HG02678 (cell line): ENCODE data around the gene ASAP3.
"Not testable (repeated sequence)": the region's sequence is repeated elsewhere in the genome, so short reads cannot be mapped to it uniquely, and the experiment has no call there.

Source experiments
- ATAC-seq: cut with Tn5 transposase; IDR thresholded peaks from one replicate; pipeline ENCODE4 v1.9.1; 2021; ENCODE audit warnings: mild to moderate bottlenecking, moderate library complexity; ENCODE audit not compliant: unreplicated experiment

ASAP3 gene

GRCh38 chr1:23515905-23516304 lies 31.9 kb upstream of the ASAP3 start:
- no peak for ATAC-seq

DNA sequence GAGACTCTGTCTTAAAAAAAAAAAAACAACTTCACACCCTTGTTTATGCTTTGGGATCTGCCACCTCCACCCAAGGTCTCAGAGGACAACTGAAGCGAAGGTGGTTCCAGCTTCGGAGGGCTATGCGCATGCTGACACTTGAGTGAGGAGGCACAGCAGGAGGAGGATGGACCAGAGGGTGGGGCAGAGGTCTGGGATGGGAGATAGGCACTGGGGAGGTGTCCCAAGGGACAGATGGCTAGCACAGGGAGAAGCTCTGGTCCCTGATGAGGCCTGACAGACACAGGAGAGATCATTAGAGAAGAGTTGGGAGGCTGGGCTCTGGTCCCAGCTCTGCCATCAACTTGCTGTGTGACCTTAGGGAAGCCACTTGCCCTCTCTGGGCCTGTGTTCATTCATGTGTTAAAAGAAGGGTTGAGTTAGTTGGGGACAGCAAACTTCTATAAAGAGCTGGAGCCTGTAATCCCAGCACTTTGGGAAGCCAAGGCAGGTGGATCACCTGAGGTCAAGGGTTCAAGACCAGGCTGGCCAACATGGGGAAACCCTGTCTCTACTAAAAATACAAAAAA lies 30.2 kb upstream of the ASAP3 start:
- ATAC-seq: no peak

DNA sequence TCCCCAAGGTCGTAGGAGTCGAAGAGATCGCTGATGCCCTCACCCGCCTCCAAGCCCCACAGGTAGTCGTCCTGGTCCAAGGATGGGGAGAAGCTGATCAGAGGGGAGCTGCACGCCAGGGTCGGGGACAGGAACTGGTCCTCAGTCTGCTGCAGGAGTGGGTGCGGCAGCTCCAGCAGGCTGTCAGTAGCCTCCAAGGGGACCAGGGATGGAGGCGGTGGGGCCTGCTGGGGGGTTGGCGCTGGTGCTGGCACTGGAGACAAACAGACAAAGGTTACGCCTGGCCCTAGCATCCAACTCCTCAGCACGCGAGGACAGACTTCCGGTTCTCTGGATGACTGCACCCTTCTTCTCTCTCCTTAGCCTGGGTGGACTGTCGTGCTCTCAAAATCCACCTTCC lies 25.9 kb upstream of the ASAP3 start:
- no peak for ATAC-seq

DNA sequence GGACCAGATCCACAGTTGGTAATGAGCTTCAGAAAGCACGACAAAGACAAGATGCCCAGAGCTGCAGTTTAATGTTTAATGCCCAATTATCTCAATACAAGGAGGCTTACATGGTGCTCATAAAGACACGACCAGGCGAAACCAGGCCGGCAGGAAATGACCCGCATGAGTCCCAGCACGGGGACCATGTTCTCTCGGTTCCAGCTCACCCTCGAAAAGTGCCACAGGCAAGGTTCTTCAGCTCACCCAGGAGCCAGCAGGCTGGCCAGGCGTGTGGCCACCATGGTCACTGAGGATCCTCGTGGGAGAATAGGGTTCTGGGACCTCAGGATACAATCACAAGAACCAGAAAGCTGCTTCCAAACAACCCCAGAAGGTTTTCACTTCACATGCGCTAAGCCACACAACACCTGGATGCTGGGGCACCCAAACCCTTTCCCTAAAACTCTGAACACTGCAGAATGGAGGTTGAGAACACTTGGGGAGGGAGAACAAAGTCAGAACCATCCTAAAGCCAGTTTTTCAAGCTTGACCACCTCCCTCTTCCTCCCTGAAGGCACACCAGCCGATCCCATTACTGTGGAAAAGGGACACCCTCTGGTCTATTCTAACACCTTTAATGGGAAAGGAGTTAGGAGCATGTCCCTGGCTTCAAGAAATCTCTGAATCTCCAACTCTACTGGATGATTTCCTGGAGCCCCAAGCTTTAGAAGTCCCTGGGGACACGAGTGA lies 22.6 kb upstream of the ASAP3 start:
- ATAC-seq: no peak

GRCh38 chr1:23505851-23506250 lies 21.9 kb upstream of the ASAP3 start:
- ATAC-seq: no peak

GRCh38 chr1:23504156-23504555 lies 20.2 kb upstream of the ASAP3 start:
- not testable (repeated sequence) for ATAC-seq

DNA sequence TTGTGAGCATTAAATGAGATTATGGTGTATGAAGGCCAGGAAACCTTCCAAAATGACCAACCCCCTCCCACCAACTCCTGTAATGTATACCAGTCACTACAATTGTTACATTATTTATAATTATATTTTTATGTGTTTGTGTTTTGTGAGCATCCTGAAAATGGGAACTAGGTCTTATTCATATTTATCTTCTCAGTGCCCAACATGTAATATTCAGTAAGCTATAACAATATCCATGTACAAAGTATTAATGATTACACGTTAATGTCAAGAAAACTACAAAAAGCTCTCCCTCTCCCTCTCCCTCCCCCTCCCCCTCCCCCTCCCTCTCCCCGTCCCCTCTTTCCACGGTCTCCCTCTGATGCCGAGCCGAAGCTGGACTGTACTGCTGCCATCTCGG lies 19.0 kb upstream of the ASAP3 start:
- ATAC-seq: no peak

DNA sequence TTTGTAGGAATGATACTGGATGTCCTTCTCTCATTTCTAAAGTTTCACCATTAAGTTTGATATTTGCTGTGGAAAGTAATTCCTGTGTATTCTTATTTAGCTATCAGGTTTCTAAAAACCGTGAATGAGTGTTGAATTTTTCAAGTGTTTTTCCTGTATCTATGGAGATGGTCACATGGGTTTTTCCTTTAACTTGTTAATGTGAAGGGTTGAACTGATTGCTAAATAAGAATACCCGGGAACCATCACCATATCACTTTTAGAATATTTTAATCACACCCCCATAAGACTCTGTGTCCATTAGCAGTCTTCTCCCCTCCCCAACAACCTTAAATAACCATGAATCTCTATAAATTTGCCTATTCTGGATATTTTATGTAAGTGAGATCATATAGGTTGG lies 16.5 kb upstream of the ASAP3 start:
- ATAC-seq: no peak

DNA sequence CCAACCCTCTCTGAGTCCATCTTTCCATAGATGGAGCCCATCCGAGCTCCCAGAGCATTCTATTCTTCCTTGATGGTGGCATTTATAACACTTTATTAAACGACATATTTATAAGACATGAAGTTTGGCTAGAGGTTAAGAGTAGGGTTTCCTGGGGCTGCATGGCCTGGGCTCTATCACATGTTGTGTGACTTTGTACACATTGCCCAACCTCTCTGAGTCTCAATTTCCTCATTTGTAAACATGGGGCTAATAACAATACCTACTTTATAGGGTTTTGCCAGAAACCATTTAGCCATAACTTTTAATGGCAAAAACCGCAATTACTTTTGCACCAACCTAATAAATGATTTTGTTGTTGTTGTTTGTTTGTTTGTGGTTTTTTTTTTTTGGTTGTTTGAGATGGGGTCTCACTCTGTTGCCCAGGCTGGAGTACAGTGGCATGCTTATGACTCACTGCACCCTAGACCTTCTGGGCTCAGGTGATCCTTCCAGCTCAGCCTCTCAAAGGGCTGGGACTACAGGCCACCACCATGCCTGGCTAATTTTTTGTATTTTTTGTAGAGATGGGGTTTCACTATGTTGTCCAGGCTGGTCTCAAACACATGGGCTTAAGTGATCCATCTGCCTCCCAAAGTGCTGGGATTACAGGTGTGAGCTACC lies 13.9 kb upstream of the ASAP3 start:
- no peak for ATAC-seq

DNA sequence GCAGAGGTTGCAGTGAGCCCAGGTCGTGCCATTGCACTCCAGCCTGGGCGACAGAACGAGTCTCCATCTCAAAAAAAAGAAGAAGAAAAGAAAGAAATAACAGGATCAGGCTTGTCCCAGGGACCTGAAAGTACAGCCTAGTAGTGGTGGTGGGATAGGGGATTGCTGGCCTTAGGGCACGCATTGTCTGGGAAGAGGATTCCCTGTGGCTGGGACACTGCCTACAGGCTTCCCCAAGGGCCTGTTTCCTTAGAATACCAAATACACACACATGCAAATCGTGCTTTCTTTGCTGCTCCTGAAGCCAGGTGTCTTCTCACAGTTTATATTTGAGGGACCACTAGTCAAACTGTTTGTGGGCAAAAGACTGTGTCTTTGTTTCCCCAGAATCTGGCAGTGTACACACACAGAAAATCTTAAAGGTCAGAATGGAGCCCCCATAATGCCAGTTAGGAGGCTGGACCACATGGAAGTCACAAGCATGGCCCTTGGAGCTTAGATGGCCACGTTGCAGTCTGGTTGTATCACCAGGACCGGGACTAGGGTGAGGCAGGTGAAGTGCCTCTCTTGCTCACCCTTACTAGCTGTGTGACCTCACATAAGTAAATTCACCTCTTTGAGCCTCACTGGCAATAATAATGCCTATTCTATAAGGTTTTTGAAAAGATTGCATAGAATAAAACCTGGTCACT lies 12.7 kb upstream of the ASAP3 start:
- ATAC-seq: no peak

DNA sequence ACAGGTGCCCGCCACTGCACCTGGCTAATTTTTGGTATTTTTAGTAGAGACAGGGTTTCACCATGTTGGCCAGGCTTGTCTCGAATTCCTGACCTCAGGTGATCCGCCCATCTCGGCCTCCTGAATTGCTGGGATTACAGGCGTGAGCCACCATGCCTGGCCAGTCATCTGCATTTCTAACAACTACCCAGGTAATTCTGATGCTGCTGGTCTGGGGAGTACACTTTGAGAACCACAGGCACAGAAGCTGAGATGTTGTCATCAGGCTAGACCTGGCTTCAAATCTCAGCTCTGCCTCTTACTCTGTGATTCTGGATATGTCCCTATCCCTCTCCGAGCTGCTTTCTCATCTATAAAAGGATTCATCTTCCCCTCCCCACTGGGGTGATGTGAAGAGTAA lies 10.9 kb upstream of the ASAP3 start:
- ATAC-seq: not testable (repeated sequence)

DNA sequence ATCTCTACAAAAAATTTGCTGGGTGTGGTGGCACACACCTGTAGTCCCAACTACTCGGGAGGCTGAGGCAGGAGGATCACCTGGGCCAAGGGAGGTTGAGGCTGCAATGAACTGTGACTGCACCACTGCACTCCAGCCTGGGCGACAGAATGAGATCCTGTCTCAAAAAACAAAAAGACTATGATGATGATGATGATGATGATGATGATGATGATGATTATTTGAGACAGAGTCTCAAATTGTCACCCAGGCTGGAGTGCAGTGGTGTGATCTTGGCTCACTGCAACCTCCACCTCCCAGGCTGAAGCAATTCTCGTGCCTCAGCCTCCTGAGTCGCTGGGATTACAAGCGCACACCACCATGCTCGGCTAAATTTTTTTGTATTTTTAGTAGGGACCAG lies 8.8 kb upstream of the ASAP3 start:
- ATAC-seq: not testable (repeated sequence)

DNA sequence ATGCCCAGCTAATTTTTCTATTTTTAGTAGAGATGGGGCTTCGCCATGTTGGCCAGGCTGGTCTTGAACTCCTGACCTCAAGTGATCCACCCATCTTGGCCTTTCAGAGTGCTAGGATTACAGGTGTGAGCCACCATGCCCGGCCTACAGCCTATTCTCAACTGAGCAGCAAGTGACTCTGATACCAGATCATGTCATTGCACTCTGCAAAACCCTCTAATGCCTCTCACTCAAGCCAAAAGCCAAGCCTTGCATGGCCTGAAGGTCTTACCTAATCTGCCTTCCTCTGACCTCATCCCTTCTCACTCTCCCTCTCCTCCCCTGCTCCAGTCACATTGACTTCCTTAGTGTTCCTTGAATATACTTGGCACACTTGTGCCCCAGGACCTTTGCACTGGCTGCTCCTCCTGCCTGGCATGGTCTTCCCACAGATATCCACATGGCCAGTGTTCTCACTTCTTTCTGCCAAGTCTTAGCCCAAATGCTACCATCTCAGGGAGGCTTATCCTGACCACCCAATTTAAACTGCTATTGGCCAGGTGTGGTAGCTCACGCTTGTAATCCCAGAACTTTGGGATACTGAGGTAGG lies 8.2 kb upstream of the ASAP3 start:
- no peak for ATAC-seq

- no peak for ATAC-seq
Measured at GRCh38 chr1:23489842-23490241, 5.9 kb upstream of the ASAP3 start.

- ATAC-seq: no peak
Measured at GRCh38 chr1:23485002-23485332, 988 bp upstream of the ASAP3 start.

GRCh38 chr1:23484253-23485001 lies 448 bp upstream of the ASAP3 start:
- peak; percentile 53 for ATAC-seq

DNA sequence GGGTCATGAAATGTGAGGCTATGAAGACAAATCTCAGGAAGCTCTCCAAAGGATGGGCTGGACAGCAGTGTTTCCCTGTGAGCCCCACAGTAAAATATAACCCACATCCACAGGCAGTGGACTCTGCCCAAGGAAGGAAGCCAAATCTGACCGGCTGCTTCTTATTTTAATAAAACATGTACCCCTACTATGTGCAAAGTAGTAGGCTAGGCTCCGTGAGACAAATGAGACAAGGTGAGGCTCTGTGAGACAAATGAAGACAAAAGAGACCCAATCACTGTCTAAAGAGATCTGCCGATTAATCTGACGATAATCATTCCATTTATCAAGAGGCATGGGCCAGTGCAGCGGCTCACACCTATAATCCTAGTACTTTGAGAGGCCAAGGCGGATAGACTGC lies 2.1 kb downstream of the ASAP3 start:
- no peak for ATAC-seq

- no peak for ATAC-seq
Measured at GRCh38 chr1:23481026-23481597, 2.9 kb downstream of the ASAP3 start.

DNA sequence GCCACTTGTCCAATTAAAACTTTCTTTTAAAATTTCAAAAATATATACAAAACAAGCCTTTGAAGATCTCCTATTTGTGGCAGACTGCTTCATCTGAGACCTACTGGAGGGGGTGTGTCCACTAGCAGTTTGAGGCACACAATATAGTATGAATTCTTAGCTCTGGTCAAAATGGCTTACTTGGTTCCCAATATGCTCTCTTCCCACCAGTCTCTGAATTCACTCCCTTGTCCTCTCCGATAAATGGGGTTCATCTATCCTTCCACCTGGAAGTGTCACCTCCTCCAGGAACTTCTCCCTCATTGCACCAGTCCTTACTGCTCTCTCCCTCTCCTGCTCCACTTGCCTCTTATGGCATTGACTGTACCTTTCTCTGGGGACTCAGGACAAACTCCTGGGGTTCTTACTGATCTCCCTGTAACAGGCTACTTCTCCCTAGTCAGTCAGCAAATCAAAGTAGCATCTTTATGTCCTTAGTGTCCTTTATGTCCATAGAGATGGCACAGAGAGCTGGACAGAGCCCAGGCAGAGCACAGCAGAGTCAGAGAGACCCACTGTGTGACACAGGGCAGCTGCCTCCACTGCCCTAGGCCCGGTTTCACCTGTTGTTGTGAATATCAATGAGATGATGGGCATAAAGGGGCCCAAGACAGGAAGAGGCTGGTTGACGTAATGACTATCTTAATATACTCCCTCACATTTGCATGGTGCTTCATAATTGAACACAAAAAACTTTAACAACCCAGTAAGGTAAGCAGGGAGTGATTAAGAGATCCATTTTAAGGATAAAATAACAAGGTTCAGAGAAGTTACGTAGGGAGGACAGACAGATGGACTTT lies 3.6 kb downstream of the ASAP3 start:
- ATAC-seq: no peak

DNA sequence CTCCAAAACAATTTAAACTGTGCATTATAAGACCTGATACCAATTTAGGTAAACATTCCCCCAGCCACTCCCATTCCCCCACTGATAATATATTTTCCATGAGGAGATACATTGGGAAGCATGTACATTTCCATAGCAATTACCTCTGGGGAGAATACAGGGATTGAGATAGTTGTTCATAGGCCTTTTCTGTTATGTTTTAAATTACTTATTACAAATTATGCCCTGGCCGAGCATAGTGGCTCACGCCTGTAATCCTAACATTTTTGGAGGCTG lies 4.4 kb downstream of the ASAP3 start:
- no peak for ATAC-seq
